Measurements from ENCODE around the gene NOL6.
A peak's percentile ranks its signal among the peaks of the same experiment; 100 is the strongest.
"Not testable (repeated sequence)": the region's sequence is repeated elsewhere in the genome, so short reads cannot be mapped to it uniquely, and the experiment has no call there.

The NOL6 gene

DNA sequence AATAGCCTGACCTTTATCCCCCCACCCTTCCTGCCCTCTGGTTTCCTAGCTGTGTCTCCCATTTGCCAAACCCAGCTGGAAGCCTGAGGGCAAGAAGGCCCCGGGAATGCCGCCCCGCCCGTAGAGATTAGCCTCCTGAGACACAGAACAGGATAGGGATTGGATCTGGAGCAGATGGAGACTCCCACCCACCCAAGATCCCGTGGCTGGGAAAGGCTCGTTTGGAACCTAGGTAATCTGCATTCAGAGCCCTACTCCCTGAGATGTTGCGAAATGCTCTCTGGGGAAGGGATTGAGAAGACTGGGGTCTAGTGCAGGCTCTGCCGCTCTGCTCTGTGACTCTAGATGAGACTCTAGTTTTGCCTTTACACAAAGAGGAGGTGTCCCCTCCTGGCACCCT is 37.3 kb downstream of the NOL6 start:
- ATAC-seq (no peak), DNase-seq (no peak)
- H3K4me1 Mint-ChIP-seq = peaks cover 5% of the 10 kb centered on the region
- no peaks in the 10 kb centered on the region for H3K9me3 Mint-ChIP-seq
- H3K27me3 Mint-ChIP-seq = no peaks in the 10 kb centered on the region
- H3K4me3 Mint-ChIP-seq = no peak overlapping the region
- no peak overlapping the region for H3K27ac Mint-ChIP-seq
- H3K36me3 Mint-ChIP-seq (ENCODE audit: low read depth) = no peaks in the 10 kb centered on the region

DNA sequence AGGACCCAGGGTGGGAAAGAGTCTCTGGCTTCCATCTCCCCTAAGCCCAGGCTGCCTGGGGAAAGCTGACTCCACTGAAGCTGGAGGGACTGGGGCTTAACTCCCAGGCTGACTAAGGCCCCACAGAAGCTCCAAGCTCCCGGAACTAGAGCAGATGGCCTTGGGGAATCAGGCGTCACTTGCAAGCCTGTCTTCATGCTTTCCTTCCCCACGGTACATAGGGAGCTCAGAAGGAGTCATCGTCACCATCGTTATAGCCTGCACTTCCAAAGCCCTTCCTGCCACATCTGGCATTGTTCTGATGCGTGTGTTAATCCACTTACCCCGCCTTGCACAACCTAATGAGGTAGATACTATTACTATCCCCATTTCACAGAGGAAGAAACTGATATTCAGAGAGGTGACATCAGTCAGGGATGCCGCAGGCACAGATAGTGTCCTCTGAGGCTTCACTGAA is 37.9 kb downstream of the NOL6 start:
- Mint-ChIP-seq H3K4me3 (no peak overlapping the region), H3K27ac (no peak overlapping the region), H3K36me3 (ENCODE audit: low read depth) (no peaks in the 10 kb centered on the region), H3K9me3 (no peaks in the 10 kb centered on the region), H3K27me3 (no peaks in the 10 kb centered on the region), H3K4me1 (peaks cover 7% of the 10 kb centered on the region)
- ATAC-seq (no peak), DNase-seq (no peak)

DNA sequence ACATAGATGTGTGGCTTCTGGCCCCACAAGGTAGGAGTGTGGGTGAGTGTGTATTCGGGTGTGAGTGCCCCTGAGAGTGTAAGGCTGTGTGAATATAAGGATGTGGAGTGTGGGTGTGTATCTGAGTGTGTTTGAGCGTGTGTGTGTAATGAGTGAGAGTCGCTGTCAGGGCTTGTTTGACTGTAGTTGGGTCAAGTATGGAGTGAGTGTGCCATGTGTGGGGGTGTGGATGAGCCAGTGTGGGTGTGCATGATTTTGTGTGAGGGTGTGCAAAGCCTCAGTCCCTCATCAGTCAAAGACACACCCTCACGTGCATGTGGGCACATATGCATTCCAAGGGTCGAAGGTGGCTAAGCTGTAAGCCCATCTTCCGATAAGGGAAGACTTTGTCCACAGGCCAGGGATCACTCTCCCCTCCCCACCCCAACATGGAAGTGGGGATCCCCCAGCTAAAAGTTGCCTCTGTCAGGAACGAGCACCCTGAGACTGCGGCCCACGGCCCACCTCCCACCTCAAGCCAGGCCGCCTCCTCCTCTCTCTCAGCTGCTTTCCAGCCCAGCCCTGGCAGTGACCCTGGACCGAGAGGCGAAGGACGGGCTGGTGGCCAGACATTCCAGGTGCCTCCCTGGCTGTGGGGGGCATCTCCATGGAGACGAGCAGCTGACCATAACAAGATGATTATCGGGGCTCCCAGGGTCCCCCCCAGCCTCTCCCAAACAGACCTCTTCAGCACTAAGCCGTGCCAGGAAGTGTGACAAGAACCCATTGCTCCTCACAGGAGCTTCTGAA is 39.2 kb downstream of the NOL6 start:
- no peaks in the 10 kb centered on the region for H3K27me3 Mint-ChIP-seq
- H3K36me3 Mint-ChIP-seq (ENCODE audit: low read depth) = no peaks in the 10 kb centered on the region
- DNase-seq (no peak), ATAC-seq (no peak)
- H3K9me3 Mint-ChIP-seq = no peaks in the 10 kb centered on the region
- peaks cover 7% of the 10 kb centered on the region for H3K4me1 Mint-ChIP-seq
- no peak overlapping the region for H3K27ac Mint-ChIP-seq
- H3K4me3 Mint-ChIP-seq = no peak overlapping the region

DNA sequence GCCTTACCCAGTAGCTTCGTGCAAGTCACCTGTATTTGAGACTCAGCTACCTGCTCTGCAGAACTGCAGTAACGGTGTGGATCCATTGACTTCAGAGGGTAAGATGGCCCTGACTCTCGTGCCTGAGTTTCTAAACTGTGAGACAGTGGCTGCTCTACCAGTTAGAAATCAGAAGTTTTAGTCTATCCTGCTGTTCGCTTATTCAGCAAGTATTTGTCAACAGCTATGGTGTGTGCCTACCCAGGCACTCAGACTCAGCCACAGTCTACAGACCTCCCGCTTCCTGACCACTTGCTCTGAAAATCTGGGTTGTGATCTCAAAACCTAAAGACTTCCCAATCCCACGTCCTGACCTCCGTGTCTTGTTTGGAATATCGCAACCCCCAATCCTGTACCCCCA is 39.9 kb downstream of the NOL6 start:
- H3K4me1 Mint-ChIP-seq = peaks cover 7% of the 10 kb centered on the region
- no peak for DNase-seq
- H3K9me3 Mint-ChIP-seq = no peaks in the 10 kb centered on the region
- no peaks in the 10 kb centered on the region for H3K27me3 Mint-ChIP-seq
- no peak overlapping the region for H3K4me3 Mint-ChIP-seq
- no peak for ATAC-seq
- no peaks in the 10 kb centered on the region for H3K36me3 Mint-ChIP-seq (ENCODE audit: low read depth)
- H3K27ac Mint-ChIP-seq = no peak overlapping the region

DNA sequence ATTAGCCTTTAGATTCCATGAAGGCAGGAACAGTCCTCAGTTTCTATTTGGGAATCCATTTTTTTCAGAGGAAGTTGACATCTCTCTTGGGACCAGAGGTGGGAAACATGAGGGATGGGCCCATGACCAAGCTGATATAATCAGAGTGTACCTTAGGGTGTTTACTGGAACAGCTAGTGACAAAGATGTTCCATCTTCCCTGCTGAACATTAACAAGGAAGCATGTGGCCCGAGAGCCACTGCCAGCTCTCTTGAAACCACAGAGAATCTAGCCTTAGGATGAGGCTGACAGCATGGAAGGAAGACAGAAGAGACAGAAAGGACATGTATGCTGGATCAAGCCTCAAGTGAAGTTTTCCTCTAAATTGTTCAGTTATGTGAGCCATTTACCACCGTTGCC is 42.3 kb downstream of the NOL6 start:
- Mint-ChIP-seq H3K27me3 (no peaks in the 10 kb centered on the region), H3K36me3 (ENCODE audit: low read depth) (no peaks in the 10 kb centered on the region), H3K4me3 (no peak overlapping the region), H3K4me1 (peaks cover 3% of the 10 kb centered on the region), H3K9me3 (no peaks in the 10 kb centered on the region), H3K27ac (peak overlapping the region; percentile 40)
- ATAC-seq (no peak), DNase-seq (no peak)

DNA sequence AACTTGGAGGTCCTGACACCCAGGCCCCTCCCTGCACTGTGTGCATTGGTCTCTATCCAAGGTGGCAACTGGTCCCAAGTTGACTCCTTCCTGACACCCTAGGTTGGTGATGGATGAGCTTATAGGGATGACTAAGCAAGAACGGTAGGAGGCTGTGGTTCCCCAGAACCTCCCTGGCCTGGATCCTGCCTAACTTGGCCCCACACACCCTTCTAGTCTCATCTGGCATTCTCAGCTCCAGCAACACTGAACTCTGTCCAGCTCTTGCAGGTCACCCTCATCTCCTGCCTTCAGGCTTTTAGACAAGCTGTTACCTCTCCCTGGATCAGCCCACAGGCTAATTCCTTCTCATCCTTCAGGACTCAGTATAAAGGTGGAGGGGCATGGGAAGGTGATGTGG is 42.8 kb downstream of the NOL6 start:
- ATAC-seq = peak; percentile 14
- Mint-ChIP-seq H3K9me3 (no peaks in the 10 kb centered on the region), H3K27me3 (no peaks in the 10 kb centered on the region), H3K27ac (no peak overlapping the region), H3K4me3 (no peak overlapping the region), H3K4me1 (peaks cover 3% of the 10 kb centered on the region), H3K36me3 (ENCODE audit: low read depth) (no peaks in the 10 kb centered on the region)
- DNase-seq = no peak

DNA sequence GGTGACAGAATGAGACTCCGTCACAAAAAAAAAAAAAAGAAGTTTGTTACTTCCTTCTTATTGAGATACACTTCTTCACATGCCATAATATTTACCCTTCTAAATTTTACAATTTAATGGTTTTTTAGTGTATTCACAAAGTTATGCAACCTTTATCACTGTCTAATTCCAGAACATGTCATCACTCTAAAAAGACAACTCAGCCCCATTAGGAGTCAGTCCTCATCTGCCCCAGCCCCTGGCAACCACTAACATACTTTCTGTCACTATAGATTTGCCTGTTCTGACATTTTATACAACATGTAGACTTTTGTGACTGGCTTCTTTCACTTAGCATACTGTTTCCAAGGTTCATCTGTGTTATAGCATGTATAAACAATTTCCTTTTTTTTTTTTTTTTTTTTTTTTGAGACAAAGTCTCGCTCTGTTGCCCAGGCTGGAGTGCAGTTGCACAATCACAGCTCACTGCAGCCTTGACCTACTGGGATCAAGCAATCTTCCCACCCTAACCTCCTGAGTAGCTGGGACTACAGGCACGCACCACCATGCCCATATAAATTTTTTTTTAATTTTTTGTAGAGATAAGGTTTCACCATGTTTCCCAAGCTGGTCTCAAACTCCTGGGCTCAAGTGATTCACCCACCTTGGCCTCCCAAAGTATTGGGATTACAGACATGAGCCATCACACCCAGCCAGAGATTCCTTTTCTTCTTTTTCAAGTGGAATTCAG is 44.3 kb downstream of the NOL6 start:
- no peak overlapping the region for H3K27ac Mint-ChIP-seq
- no peak overlapping the region for H3K4me3 Mint-ChIP-seq
- DNase-seq (no peak), ATAC-seq (no peak)
- H3K4me1 Mint-ChIP-seq = peaks cover 3% of the 10 kb centered on the region
- no peaks in the 10 kb centered on the region for H3K9me3 Mint-ChIP-seq
- no peaks in the 10 kb centered on the region for H3K27me3 Mint-ChIP-seq
- H3K36me3 Mint-ChIP-seq (ENCODE audit: low read depth) = no peaks in the 10 kb centered on the region

DNA sequence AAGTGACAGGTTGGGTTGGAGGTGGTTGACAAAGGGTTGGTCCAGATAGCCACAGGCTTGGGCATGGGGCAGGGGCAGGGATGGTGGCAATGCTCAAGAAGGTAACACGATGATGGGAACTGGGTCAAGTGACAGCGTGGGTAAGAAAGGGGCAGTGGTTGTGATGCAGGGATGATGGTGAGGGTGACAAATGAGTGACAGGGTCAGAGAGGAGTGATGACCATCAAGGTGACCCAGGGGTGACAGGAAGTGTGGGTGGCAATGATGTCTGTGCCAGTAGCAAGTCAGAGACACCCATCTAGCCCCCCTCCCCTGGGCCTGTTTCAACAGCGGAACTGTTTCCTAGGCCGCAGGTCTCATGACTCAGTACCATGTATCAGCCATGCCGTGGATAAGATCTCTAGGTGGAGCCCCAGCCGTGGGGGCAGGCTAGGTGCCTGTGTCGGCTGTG is 46.9 kb downstream of the NOL6 start:
- no peaks in the 10 kb centered on the region for H3K36me3 Mint-ChIP-seq (ENCODE audit: low read depth)
- no peaks in the 10 kb centered on the region for H3K9me3 Mint-ChIP-seq
- H3K4me1 Mint-ChIP-seq = peaks cover 3% of the 10 kb centered on the region
- no peak overlapping the region for H3K27ac Mint-ChIP-seq
- no peak overlapping the region for H3K4me3 Mint-ChIP-seq
- no peak for DNase-seq
- no peaks in the 10 kb centered on the region for H3K27me3 Mint-ChIP-seq
- peak; percentile 62 for ATAC-seq

DNA sequence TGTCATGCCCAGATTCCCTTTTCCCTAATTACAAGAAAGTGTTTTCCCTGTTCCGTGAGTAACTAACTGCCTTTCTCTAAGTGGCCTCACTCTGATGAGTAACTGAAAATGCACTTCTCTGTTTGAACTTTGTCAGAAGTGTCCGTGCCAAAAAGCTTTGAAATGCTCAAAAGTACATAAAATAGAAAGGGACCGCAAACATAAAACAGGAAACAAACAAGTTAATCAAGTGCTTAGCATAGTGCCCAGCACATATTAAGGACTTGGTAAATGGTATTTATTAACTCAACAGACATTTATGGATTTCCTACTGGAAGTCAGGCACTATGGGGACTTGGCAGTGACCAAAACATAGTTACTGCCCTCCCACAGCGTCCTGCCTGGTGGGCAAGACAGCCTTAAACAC is 48.6 kb downstream of the NOL6 start:
- no peak for DNase-seq
- Mint-ChIP-seq H3K27ac (no peak overlapping the region), H3K36me3 (ENCODE audit: low read depth) (no peaks in the 10 kb centered on the region), H3K4me3 (no peak overlapping the region), H3K27me3 (no peaks in the 10 kb centered on the region), H3K9me3 (no peaks in the 10 kb centered on the region), H3K4me1 (no peaks in the 10 kb centered on the region)
- no peak for ATAC-seq

DNA sequence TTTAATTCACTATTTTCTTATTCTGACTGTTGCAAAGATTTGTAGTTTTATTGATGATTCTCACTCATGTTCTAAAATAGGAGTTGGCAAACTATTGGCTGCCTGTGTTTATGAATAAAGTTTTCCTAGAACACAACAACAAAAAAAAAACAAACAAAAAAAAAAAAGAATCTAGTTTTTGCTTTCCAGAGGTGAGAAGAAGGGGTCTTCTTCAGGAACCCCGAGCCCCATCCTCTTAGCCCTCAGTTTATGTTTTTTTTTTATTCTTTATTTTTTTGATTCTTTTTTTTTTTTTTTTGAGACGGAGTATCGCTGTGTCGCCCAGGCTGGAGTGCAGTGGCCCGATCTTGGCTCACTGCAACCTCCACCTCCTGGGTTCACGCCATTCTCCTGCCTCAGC is 49.2 kb downstream of the NOL6 start:
- DNase-seq; H3K9me3 Mint-ChIP-seq; ATAC-seq; H3K4me1 Mint-ChIP-seq; H3K27ac Mint-ChIP-seq; H3K27me3 Mint-ChIP-seq; H3K4me3 Mint-ChIP-seq; H3K36me3 Mint-ChIP-seq (ENCODE audit: low read depth): not testable (repeated sequence)

DNA sequence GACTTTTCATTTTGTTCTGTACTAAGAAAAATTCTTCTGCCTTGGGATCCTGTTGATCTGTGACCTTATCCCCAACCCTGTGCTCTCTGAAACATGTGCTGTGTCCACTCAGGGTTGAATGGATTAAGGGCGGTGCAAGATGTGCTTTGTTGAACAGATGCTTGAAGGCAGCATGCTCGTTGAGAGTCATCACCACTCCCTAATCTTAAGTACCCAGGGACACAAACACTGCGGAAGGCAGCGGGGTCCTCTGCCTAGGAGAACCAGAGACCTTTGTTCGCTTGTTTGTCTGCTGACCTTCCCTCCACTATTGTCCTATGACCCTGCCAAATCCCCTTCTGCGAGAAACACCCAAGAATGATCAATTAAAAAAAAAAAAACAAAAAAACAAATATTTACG is 49.7 kb downstream of the NOL6 start:
- DNase-seq; H3K27me3 Mint-ChIP-seq; H3K4me3 Mint-ChIP-seq; ATAC-seq; H3K27ac Mint-ChIP-seq; H3K36me3 Mint-ChIP-seq (ENCODE audit: low read depth); H3K4me1 Mint-ChIP-seq; H3K9me3 Mint-ChIP-seq: not testable (repeated sequence)

DNA sequence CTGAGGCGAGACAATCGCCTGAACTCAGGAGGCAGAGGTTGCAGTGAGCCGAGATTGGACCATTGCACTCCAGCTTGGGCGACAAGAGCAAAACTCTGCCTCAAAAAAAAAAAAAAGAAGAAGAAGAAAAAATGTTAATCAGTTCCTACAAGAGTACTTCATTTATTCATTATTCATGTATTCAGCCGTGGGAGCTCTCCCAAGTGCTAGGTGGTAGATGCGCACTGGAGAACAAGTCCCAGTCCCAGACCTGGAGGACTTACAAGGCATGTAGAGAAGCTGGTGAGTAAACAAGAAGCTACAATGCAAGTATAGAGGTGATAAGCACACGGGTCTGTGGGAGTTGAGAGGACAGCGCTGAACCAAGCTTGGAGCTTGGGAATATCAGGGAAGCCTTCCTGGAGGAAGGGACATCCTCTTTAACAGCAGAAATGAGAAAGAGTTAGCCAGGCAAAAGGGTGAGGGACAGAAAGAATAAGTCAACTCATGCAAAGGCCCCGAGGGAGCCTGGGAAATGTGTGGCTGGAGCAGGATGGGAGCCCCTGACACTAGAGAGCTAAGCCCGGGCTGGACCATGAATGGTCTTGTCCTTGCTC is 53.9 kb downstream of the NOL6 start:
- peaks cover 30% of the 10 kb centered on the region for H3K4me1 Mint-ChIP-seq
- H3K9me3 Mint-ChIP-seq = no peaks in the 10 kb centered on the region
- H3K27me3 Mint-ChIP-seq = no peaks in the 10 kb centered on the region
- H3K4me3 Mint-ChIP-seq = no peak overlapping the region
- H3K27ac Mint-ChIP-seq = no peak overlapping the region
- ATAC-seq (no peak), DNase-seq (no peak)
- H3K36me3 Mint-ChIP-seq (ENCODE audit: low read depth) = no peaks in the 10 kb centered on the region

DNA sequence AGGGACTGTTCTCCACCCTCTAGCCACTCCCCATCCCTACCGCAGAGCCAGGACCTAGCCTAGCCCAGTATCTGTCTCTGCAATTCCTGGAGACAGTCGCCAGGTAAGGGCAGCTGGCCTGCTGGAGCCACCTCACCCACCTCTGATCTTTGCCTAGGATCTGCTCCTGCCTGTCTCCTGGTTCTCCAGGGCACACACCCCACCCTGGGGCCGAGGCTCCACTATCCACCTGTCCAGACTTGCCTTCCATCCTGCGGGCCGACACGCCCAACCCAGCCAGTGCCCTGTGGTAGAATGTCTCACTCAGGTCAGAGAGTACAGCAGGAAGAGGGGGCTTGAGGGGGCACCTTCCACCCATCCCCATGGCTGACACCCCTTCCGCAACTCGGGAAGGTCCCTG is 55.6 kb downstream of the NOL6 start:
- Mint-ChIP-seq H3K4me1 (peaks cover 38% of the 10 kb centered on the region), H3K27me3 (no peaks in the 10 kb centered on the region), H3K9me3 (no peaks in the 10 kb centered on the region), H3K27ac (no peak overlapping the region), H3K4me3 (no peak overlapping the region), H3K36me3 (ENCODE audit: low read depth) (no peaks in the 10 kb centered on the region)
- ATAC-seq (no peak), DNase-seq (no peak)

DNA sequence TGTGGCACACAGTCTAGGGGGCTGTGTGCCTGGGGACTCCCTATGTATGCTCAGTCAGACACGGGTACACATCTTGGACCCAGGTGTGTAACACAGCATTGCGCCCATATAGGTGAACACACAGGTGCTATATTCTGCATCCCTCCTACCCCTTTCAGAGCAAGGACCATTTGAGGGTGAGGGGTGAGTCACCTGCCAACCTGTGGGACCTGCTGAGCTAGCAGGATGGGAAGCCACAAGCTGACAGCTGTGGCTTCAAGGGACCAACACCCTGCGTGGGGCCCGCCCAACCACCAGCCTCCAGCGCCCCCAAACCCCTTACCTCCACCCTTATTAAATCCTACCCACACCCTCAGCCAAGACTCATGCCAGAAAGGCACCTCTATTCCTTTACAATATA is 56.7 kb downstream of the NOL6 start:
- Mint-ChIP-seq H3K4me3 (no peak overlapping the region), H3K4me1 (peaks cover 38% of the 10 kb centered on the region), H3K9me3 (no peaks in the 10 kb centered on the region), H3K27ac (no peak overlapping the region), H3K27me3 (no peaks in the 10 kb centered on the region), H3K36me3 (ENCODE audit: low read depth) (no peaks in the 10 kb centered on the region)
- ATAC-seq (no peak), DNase-seq (no peak)

DNA sequence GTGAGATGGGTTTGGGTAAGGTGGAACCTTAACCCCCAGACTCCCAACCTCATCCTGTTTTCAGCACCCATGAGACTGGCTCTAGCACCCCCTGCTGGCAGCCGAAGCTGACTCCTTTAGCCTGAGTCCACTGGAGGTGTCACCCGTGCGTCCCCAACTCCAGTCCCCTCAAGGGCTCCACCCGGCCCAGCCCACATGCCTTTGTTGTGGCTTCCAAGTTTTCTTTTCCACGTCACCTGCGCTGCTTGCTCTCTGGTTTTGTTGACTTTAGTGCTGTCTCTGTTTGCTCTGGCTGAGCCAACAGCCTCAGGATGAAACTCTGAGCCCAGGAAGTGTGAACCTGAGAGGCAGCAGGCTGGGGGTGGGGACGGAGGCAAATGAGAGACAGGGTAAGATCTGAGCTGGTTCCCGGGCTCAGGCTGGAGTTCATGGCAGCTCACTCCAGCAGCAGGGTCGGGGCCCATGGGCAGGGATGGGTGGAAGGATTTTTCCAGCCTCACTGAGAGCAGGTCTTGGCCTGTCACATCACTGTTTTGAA is 58.2 kb downstream of the NOL6 start:
- Mint-ChIP-seq H3K36me3 (ENCODE audit: low read depth) (no peaks in the 10 kb centered on the region), H3K4me1 (peaks cover 38% of the 10 kb centered on the region), H3K9me3 (no peaks in the 10 kb centered on the region), H3K27me3 (no peaks in the 10 kb centered on the region), H3K4me3 (no peak overlapping the region), H3K27ac (peak overlapping the region; percentile 70)
- peak; percentile 91 for DNase-seq
- ATAC-seq = peak; percentile 94

Data from activated naive CD8-positive, alpha-beta T cell treated with anti-CD3 and anti-CD28 coated beads, Interleukin-2, amount 50 U/mL, for 24 hours (primary cell).